HG03135 (cell line): ENCODE results near the gene FFAR1.
"Not testable (repeated sequence)": the region's sequence is repeated elsewhere in the genome, so short reads cannot be mapped to it uniquely, and the experiment has no call there.

ENCODE experiments used
- ATAC-seq: cut with Tn5 transposase; IDR thresholded peaks from one replicate; pipeline ENCODE4 v1.9.1; 2021; ENCODE audit warnings: mild to moderate bottlenecking, moderate library complexity; ENCODE audit not compliant: unreplicated experiment

Gene FFAR1

DNA sequence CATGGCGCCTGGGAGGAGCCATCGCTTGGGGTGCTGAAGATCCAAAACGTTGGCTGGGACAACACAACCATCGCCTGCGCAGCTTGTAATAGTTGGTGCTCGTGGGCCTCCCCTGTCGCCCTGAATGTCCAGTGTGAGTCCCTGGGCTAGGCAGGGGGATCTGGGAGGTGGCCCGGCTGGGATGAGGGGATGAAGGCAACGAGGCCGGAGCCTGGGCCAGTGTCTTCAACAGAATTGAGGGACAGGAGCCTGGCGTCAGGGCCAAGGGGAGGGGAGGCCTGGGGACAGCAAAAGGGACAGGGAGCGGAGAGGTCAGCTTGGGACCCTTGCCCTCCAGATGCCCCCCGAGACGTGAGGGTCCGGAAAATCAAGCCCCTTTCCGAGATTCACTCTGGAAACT lies 6.7 kb upstream of the FFAR1 start:
- no peak for ATAC-seq

DNA sequence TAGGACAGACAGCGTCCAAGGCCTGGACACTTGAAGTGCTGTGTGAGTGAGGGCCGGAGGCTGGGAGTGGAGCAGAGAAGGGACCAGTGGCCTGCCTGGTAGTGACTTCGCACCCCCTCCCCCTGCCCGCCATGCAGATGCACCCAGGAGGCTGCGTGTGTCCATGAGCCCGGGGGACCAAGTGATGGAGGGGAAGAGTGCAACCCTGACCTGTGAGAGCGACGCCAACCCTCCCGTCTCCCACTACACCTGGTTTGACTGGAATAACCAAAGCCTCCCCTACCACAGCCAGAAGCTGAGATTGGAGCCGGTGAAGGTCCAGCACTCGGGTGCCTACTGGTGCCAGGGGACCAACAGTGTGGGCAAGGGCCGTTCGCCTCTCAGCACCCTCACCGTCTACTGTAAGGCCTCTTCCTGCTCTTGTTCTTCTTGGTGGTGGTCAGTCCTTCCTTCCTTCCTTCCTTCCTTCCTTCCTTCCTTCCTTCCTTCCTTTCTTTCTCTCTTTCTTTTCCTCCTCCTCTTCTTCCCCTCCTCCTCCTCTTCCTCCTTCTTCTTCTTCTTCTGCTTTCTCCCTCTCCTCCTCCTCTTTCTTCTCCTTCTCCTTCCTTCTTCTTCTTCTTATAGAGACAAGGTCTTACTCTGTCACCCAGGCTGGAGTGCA lies 6.0 kb upstream of the FFAR1 start:
- no peak for ATAC-seq

DNA sequence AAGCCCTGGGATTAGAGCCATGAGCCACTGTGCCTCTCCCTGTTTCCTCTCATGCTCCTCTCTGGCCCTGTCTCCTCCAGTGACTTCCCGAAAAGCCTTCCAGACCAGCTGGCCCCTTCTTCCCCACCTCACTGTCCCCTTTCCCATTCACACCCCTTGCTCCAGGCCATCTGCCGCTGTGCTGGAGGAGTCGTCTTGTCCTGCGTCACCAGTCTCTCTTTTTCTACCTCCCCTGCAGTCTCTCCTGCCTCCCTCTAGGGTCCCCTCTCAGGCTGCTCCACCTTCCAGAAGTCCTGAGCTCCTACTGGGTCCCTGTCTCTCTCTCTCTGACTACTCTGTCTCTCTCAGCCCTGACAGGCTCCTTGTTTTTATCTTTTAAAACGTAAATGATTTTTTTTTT lies 5.3 kb upstream of the FFAR1 start:
- ATAC-seq, result no peak

DNA sequence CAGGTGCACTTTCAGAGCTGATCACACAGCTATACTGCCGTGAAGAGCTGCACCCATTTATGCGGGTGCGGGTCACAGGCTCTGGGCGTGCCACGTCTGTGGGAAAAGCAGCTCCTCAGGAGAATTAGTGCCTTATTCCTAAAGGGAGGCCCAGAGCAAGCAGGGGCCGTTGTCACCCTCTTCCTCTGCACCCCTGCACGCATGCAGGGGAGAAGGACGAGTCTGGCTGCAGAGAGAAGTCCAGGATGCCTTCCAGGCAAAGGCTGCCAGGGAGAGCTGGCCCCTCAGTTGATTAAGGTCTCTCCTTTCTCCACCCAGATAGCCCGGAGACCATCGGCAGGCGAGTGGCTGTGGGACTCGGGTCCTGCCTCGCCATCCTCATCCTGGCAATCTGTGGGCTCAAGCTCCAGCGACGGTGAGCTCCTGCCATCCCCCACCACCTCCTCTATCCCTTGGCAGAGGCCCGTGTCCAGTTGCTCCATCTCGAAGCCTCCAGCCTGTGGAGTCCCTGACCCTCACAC lies 3.1 kb upstream of the FFAR1 start:
- ATAC-seq, result no peak

DNA sequence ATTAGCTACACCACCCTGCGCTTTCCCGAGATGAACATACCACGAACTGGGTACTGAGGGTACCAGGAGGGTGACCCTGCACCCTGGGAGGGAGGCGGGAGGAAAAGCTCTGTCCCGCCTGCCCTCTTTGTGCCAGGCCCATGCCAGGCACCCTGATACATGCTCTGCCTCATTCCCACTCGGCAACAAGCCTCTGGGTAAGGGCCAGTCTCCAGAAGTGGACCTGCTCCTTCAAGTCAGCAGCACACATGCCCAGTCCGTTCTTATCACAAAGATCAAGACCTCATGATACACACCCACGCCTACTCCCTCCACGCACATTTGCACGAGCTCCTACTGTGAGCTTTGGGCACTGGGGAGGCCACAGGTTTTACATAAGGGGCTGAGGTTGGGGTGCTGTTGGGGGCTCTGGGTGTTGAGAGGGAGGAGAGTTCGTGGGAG lies 2.0 kb upstream of the FFAR1 start:
- no peak for ATAC-seq

DNA sequence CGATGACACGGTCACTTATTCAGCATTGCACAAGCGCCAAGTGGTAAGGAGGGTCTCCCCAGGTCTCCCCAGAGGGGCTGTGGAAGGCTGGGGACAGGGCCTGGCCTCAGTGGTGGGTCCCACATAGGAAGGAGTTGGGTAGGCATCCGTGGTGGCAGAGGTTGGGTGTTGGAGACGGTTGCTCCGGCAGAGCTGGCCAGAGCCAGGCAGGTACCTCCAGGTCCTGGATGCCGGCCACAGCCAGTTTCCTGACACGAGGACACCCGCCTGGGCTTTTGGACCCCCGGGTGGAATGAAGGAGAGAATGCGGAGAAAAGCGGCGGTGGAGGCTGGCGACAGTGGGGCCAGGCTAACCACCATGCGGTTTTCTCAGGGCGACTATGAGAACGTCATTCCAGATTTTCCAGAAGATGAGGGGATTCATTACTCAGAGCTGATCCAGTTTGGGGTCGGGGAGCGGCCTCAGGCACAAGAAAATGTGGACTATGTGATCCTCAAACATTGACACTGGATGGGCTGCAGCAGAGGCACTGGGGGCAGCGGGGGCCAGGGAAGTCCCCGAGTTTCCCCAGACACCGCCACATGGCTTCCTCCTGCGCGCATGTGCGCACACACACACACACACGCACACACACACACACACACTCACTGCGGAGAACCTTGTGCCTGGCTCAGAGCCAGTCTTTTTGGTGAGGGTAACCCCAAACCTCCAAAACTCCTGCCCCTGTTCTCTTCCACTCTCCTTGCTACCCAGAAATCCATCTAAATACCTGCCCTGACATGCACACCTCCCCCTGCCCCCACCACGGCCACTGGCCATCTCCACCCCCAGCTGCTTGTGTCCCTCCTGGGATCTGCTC lies 1.3 kb upstream of the FFAR1 start:
- no peak for ATAC-seq

DNA sequence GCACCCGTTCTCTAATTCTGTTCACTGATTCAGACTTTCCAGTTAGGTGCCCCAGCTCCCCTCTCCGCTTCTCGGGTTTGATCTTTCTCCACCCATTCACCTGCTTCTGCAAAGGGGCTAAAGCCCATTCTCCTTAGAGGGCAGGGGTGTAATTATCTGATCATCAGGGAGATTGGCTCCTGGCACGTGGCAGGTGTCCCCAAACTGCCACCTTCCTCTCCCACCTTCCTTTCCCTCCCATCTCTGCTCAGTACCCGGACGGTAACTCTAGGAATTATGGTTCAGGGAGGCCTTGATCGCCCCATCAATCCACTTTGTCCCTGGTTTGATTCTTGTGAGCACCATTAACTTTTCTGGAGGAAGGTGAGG lies 212 bp downstream of the FFAR1 start:
- ATAC-seq, result no peak

DNA sequence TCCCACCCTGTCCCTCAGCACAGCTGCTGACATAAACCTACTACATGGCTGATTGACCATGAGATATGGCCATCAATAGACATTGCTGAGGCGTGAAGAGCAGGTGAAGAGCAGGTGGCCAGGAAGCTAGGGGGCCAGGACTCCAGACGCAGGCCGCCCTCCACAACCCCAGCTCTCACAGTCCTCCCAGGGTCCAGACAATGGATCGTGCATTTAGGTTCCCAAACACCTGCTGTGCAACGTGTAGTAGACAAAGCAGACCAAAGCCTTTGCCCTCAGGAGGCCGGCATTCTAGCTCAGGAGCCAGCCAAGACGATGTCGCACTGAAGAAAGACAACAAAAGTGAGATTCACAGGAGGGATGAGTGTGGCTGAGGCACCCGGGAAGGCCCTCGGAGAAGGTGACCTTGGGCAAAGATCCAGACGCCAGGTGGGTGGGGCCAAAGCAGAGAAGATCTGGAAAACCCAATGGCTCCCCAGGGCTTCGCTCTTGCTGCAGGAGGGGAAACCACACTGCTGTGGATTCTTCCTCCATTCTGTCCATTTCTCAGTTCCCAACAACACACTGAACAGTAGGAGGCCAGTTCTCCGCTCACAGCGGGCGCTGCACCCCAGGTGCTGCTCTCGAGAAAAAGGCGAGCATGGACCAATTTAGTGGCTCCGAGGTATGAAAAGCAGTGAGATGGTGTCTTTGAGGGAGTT lies 1.4 kb downstream of the FFAR1 start:
- no peak for ATAC-seq

DNA sequence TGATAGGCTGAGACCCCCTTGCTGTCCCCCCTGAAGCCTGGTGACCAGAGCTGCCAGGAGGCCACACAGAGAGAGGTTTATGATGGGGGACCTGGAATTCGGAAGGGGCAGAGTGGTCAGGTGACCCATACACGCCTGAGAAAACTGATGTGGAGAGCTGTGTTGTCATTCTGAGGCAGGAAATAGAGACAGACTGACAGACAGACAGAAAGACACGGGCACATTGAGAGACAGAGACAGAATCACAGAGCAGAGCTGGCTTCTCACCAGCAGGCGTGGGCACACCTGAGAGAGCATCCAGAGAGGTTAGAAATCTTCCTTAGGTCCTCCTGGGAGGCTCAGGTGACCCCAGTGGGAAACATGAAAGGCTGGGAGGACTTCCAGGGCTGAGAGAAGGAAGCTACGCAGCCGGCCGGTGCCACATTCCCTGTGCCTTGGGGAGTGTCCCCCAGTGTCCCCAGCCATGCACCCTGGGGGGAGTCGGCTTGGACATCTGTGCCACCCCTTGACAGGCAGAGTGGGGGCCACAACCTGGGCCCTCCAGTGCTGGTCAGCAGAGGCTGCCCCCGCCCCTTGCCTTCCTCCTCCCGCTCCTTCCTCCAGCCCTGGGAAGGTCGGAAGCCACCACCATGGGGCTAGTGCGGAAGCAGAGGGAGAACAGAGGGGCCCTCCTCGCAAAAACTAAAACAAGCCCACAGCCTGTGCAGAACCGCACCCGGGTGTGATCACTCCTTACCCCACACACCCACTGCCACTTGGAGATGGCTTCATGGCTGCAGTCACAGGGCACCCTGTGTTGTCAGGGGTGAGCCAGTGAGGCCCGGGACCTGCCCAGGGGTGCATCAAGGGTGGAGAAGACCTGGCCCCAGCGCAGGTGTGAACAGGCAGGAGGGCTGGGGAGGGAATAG lies 2.2 kb downstream of the FFAR1 start:
- ATAC-seq, result no peak

DNA sequence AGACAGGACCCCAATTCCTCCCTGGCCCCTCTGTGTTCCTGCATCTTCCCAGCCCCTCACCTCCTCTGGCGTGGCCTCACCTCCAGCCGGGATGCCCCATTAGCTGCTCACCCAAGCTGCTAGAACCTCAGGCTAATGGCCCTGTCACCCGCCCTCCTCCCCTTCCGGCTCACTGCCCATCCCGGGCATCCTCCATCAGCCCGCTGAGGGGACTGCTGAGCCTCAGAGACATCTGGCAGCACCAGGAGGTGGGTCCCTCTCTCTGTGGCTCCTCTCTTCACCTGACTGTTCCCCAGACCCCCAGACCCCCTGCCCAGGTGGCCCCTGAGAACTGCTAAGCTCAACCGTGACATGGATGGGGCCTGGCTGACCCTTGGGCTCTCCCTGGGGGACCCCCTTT lies 2.9 kb downstream of the FFAR1 start:
- no peak for ATAC-seq

DNA sequence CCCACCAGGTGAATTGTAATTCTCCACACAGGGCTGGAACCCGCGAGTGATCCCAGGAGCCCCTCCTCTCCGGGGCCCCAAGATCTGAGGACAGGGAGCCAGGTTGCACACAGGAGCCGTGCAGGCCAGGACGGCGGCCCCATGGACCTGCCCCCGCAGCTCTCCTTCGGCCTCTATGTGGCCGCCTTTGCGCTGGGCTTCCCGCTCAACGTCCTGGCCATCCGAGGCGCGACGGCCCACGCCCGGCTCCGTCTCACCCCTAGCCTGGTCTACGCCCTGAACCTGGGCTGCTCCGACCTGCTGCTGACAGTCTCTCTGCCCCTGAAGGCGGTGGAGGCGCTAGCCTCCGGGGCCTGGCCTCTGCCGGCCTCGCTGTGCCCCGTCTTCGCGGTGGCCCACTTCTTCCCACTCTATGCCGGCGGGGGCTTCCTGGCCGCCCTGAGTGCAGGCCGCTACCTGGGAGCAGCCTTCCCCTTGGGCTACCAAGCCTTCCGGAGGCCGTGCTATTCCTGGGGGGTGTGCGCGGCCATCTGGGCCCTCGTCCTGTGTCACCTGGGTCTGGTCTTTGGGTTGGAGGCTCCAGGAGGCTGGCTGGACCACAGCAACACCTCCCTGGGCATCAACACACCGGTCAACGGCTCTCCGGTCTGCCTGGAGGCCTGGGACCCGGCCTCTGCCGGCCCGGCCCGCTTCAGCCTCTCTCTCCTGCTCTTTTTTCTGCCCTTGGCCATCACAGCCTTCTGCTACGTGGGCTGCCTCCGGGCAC lies 3.9 kb downstream of the FFAR1 start:
- ATAC-seq, result no peak

DNA sequence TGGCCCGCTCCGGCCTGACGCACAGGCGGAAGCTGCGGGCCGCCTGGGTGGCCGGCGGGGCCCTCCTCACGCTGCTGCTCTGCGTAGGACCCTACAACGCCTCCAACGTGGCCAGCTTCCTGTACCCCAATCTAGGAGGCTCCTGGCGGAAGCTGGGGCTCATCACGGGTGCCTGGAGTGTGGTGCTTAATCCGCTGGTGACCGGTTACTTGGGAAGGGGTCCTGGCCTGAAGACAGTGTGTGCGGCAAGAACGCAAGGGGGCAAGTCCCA lies 4.4 kb downstream of the FFAR1 start:
- ATAC-seq, result no peak

DNA sequence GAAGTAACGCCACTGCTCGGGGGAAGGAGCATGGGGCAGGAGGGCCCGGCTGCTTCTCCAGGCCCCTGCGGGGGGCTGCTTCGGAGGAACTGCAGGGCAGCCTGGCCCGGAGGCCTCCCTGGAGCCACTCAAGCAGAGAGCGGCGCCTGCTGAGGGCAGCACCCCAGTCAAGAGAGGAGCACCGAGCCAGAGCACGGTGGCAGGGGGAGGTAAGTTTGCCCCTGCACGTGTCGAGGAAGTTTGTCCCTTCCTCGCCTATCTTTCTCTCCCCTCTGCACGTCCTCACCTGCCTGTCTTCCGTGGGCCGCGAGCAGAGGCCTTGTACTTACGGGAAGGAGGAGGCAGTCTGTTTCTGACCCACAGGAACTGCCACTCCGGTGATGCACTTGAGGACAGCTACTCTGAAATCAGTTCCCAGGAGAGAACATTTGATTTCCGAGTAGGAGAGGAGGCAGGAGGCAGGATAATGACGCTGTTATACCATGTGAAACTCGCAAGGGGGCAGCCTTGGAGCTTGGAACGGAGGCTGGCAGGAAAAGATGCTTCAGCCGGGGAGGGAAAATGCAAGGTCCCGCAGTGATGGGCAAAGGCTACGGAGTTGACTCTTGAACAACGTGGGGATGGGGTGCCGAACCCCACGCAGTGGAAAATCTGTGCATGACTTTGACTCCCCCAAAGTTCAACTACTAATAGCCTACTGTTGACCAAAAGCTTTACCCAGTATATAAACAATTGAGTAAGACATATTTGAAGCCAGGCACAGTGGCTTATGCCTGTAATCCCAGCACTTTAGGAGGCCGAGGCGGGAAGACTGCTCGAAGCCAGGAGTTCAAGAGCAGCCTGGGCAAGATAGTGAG lies 5.0 kb downstream of the FFAR1 start:
- ATAC-seq, result no peak

DNA sequence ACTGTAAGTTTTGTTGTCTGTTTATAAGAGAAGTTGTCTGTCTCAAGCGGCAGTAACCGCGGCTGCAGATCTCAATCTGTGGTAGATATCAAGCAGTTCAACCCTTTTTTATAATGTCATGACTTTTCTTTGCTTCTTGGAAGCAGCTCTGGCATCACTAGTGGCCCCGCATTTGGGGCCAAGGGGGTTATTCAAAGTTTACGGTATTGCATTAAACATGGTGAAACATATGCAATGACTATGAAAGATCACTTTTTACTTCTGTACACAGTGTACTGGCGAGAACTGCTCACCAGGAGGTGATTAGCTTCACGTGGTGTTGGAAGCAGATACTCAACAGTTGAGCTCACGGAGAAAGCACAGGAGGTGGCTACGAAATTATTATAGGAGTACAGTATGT lies 5.9 kb downstream of the FFAR1 start:
- ATAC-seq, result no peak

DNA sequence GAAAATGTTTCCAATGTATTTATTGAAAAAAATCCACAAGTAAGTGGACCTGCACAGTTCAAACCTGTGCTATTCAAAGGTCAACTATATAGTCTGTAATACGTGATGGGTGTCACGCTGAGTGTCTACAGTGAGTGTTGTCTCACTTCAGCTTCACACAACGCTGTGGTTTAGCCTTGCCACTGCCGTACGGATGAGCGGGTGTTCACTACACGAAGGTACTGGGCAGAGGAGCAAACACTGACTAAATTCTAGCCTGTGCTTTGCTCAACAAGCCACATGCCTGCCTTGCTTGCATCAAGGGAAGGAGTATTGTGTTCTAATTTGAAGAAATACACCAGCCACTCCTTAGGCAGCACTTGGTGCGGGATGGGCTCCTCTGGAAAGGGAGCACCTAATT lies 7.2 kb downstream of the FFAR1 start:
- ATAC-seq, result no peak

DNA sequence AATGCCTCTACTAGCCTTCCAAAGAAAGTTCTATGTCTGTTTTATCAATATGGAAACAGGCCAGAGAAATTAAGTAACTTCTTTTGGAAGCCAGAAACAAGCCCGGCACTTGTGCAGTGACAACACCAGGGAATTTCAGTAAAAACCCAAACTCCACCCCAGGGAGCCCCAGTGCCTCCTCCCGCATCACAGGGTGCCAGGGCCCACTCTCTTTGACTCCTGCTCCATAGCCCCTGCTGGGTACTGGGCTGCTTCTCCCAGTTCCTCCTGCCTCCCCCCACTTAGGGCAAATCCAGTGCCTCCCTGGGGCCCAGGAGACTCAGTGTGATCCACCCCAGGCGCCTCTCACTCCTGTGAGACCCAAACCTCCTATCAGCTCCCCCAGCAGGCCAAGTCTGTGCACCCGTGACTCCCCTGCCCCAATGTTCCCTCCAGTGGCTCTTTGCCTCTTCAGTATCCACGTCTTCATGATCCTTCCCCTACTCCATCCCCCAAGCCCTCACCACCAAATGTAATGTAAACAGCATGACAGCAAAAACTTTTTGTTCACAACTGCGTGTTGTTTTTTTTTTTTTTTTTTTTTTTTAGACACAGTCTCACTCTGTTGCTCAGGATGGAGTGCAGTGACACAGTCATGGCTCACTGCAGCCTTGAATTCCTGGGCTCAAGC lies 8.2 kb downstream of the FFAR1 start:
- ATAC-seq, result no peak

DNA sequence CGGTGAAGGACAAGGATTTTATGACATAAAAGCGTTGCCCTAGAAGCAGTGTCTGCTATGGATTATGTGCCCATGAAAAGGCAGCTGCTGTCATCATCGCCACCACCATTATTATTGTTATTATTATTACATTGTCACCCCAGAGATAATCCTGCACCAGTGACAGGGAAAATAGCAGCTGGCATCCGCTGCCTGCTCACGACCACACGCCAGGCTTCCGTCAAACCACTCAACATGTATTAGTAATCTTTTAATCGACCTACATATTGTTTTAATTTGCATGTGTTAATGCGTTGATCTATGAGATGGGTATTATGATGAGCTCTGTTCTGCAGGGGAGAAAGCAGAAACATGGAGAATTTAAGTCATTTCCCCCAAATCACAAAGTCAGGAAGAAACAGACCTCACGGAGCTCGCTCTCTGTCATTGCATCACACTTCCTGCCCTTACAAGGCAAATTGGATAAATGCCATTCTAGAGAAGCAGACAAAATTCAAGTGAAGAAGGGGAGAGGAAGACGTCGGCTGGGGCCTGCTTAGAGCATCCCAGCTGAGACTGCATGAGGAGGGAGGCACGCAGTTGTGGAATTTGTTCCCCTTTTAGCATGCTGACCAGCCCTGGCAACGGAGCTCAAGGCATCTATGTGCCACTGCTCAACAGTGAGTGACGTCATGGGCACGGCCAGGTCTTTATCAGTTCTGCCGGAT lies 10.3 kb downstream of the FFAR1 start, which contains the start of gene FFAR3:
TSS of gene FFAR3 (plus strand) at position 594 of the 707 bp plus-strand sequence. CDS start 431 bp downstream, outside the sequence.
- no peak for ATAC-seq

DNA sequence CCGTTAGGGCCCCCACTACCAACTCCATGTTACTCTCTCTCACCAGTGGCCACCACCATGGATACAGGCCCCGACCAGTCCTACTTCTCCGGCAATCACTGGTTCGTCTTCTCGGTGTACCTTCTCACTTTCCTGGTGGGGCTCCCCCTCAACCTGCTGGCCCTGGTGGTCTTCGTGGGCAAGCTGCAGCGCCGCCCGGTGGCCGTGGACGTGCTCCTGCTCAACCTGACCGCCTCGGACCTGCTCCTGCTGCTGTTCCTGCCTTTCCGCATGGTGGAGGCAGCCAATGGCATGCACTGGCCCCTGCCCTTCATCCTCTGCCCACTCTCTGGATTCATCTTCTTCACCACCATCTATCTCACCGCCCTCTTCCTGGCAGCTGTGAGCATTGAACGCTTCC lies 11.1 kb downstream of the FFAR1 start:
- ATAC-seq, result not testable (repeated sequence)
